ENCODE measurements around the gene PGM3. TPM values are rescaled to one million over a fixed set of nuclear protein-coding genes. Genes with fewer than 3 reads are reported as not detected.

The PGM3 gene
- polyA plus RNA-seq, 1 of the 3 experiments (the other 2 are of a cell fraction): 24.2 TPM

DNA sequence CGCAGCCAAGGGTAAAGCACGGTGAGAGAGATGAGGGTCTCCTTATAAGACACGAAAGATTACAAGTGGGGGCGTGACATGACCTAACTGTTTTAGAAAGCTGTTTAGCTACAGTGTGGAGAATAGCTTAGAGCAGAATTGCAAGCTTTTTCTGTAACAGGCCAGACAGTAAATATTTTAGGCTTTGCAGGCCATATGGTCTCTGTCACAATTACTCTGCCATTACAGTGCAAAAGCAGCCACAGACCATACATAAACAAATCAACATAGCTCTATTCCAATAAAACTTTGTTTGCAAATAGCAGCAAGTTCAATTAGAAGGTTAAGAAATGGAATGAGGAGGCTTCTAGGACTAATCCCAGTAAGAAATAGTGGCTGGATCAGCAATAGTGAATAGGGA lies 16.8 kb downstream of the PGM3 start:
- H3K4me2 ChIP-seq: no peak overlapping the region
- peaks cover 83 to 91% of the 10 kb centered on the region in 2 experiments for H3K36me3 ChIP-seq (replicated peaks in 1 of 2; ENCODE audit: control insufficient read depth in 1 of 2, insufficient read depth in 2 of 2, low read length in 1 of 2)
- H3F3A ChIP-seq (replicated peaks; ENCODE audit: insufficient read depth): peaks cover 6% of the 10 kb centered on the region
- H3K79me2 ChIP-seq (ENCODE audit: insufficient read depth): peaks cover 11% of the 10 kb centered on the region
- H3K27ac ChIP-seq (ENCODE audit: low read depth in 2 of 2, low read length in 1 of 2): peak overlapping the region in 1 of 2 experiments; percentile 53; a peak in 2 of 4 replicates
- H3K9me3 ChIP-seq: no peaks in the 10 kb centered on the region
- H2AFZ ChIP-seq (ENCODE audit: low read depth): no peak overlapping the region
- H3K9me2 ChIP-seq: no peaks in the 10 kb centered on the region; the same call in 1 of the 2 replicates
- WGBS (ENCODE audit: low lambda C conversion rate): 98% methylated on average over 4 of the region's 4 CpGs
- H4K20me1 ChIP-seq (ENCODE audit: insufficient read depth): no peaks in the 10 kb centered on the region
- DNase-seq: no peak
- H3K9ac ChIP-seq: no peak overlapping the region
- H3K4me3 ChIP-seq (ENCODE audit: low read depth in 2 of 2, low read length in 1 of 2): no peak overlapping the region
- TF ChIP-seq SIN3A (IDR thresholded peaks at IDR 0.05; ENCODE audit: borderline replicate concordance, low read depth, low read length): no peak
- no peak for TF ChIP-seq CHD2 (IDR thresholded peaks at IDR 0.05; ENCODE audit: low read length, partially characterized antibody)
- no peak for TF ChIP-seq RAD21 (IDR thresholded peaks at IDR 0.05; ENCODE audit: low read length)
- no peaks in the 10 kb centered on the region for H3K27me3 ChIP-seq (ENCODE audit: insufficient read depth)
- ChIA-PET CTCF (interaction anchor here (0.7 to 1.2 kb wide), 3 partner anchors 10 to 111 kb away, joined by 3 to 6 read pairs (median 3); partner anchors contain the start of gene UBE3D), POLR2A (no interaction called here)
- peaks cover 0 to 2% of the 10 kb centered on the region in 2 experiments; a peak in 1 of 4 replicates for H3K4me1 ChIP-seq (ENCODE audit: control insufficient read depth in 1 of 2, insufficient read depth in 2 of 2, low read depth in 1 of 2, low read length in 1 of 2)

- Histone ChIP-seq H3F3A (replicated peaks; ENCODE audit: insufficient read depth) (peaks cover 22% of the 10 kb centered on the region), H3K4me3 (ENCODE audit: low read depth in 2 of 2, low read length in 1 of 2) (no peak overlapping the region), H3K27ac (ENCODE audit: low read depth in 2 of 2, low read length in 1 of 2) (peak overlapping the region in 1 of 2 experiments; percentile 9; a peak in 1 of 4 replicates), H3K9me2 (no peaks in the 10 kb centered on the region; the same call in 1 of the 2 replicates), H3K9ac (no peak overlapping the region), H3K27me3 (ENCODE audit: insufficient read depth) (no peaks in the 10 kb centered on the region), H3K79me2 (ENCODE audit: insufficient read depth) (no peaks in the 10 kb centered on the region; the same call in 1 of the 2 replicates), H2AFZ (ENCODE audit: low read depth) (no peak overlapping the region), H3K4me1 (ENCODE audit: control insufficient read depth in 1 of 2, insufficient read depth in 2 of 2, low read depth in 1 of 2, low read length in 1 of 2) (peaks cover 0 to 2% of the 10 kb centered on the region in 2 experiments; a peak in 2 of 4 replicates), H3K4me2 (no peak overlapping the region), H3K36me3 (replicated peaks in 1 of 2; ENCODE audit: control insufficient read depth in 1 of 2, insufficient read depth in 2 of 2, low read length in 1 of 2) (peaks cover 88% of the 10 kb centered on the region in 2 experiments), H3K9me3 (no peaks in the 10 kb centered on the region), H4K20me1 (ENCODE audit: insufficient read depth) (no peaks in the 10 kb centered on the region)
- WGBS (ENCODE audit: low lambda C conversion rate): 95% methylated on average over 1 of the region's 1 CpG
- TF ChIP-seq GABPA (IDR thresholded peaks at IDR 0.05; ENCODE audit: low read depth) (no peak), GATA2 (CRISPR knock-in tag; IDR thresholded peaks at IDR 0.05) (no peak), FOXJ3 (CRISPR knock-in tag; IDR thresholded peaks at IDR 0.05) (no peak)
- CTCF ChIA-PET: interaction anchor here (0.7 to 1.5 kb wide), 5 partner anchors 9 to 102 kb away, joined by 3 to 5 read pairs (median 3); partner anchors contain the start of gene DOP1A
- DNase-seq: no peak
- POLR2A ChIA-PET: no interaction called here
Measured at GRCh38 chr6:83169511-83169910, 23.6 kb downstream of the PGM3 start.

DNA sequence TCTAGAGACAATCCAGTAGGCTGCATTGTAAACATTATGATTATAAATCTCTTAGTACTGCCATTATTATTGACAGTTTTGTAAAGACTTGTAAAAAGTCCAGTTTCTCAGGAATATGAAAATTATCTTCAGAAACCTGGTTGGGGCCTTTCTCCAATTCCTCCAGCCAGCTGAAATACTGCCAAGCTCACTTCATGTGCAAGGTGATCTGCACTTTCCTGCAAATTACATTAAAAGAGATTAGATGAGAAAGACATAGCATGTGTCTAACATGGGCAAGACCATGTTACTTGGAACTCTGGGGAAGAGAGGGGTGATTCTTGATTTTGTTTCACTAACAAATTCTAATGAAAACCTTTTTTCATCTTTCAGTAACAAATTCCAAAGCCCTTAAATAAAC lies 24.0 kb downstream of the PGM3 start:
- no peak for TF ChIP-seq REST (IDR thresholded peaks at IDR 0.05; ENCODE audit: low read depth, low read length)
- no peak for TF ChIP-seq JUND (IDR thresholded peaks at IDR 0.05)
- no peak for TF ChIP-seq RFX5 (IDR thresholded peaks at IDR 0.05; ENCODE audit: low read length)
- POLR2A ChIA-PET: no interaction called here
- no peak overlapping the region for H3K4me3 ChIP-seq (ENCODE audit: low read depth in 2 of 2, low read length in 1 of 2)
- H3F3A ChIP-seq (replicated peaks; ENCODE audit: insufficient read depth): peaks cover 22% of the 10 kb centered on the region
- no peaks in the 10 kb centered on the region for H4K20me1 ChIP-seq (ENCODE audit: insufficient read depth)
- no peak overlapping the region for H2AFZ ChIP-seq (ENCODE audit: low read depth)
- peak overlapping the region in 1 of 2 experiments; percentile 34; a peak in 1 of 4 replicates for H3K27ac ChIP-seq (ENCODE audit: low read depth in 2 of 2, low read length in 1 of 2)
- CTCF ChIA-PET: interaction anchor here (0.9 to 1.4 kb wide), 3 partner anchors 9 to 101 kb away, joined by 3 to 5 read pairs (median 4); partner anchors contain the start of gene DOP1A
- no peaks in the 10 kb centered on the region for H3K27me3 ChIP-seq (ENCODE audit: insufficient read depth)
- H3K9me2 ChIP-seq: no peaks in the 10 kb centered on the region
- H3K9me3 ChIP-seq: no peaks in the 10 kb centered on the region
- no peak overlapping the region for H3K4me2 ChIP-seq
- no peaks in the 10 kb centered on the region; the same call in 1 of the 2 replicates for H3K79me2 ChIP-seq (ENCODE audit: insufficient read depth)
- H3K9ac ChIP-seq: no peak overlapping the region
- DNase-seq: no peak
- peaks cover 84 to 87% of the 10 kb centered on the region in 2 experiments for H3K36me3 ChIP-seq (replicated peaks in 1 of 2; ENCODE audit: control insufficient read depth in 1 of 2, insufficient read depth in 2 of 2, low read length in 1 of 2)
- H3K4me1 ChIP-seq (ENCODE audit: control insufficient read depth in 1 of 2, insufficient read depth in 2 of 2, low read depth in 1 of 2, low read length in 1 of 2): peaks cover 0 to 2% of the 10 kb centered on the region in 2 experiments; a peak in 2 of 4 replicates
